Measurements from ENCODE around the gene NT5M. TPM values are rescaled to one million over a fixed set of nuclear protein-coding genes. Genes with fewer than 3 reads are reported as not detected.

NT5M gene
- total RNA-seq, 1 donor from 2014 or later, result 1.5 TPM

GRCh38 chr17:17393976-17394375, 90.8 kb downstream of the NT5M start:
- Mint-ChIP-seq H3K4me3 (ENCODE audit: unreplicated experiment) (no peak overlapping the region), H3K9me3 (ENCODE audit: unreplicated experiment) (peaks cover 2% of the 10 kb centered on the region), H3K27me3 (ENCODE audit: low read depth, unreplicated experiment) (peaks cover 15% of the 10 kb centered on the region), H3K4me1 (ENCODE audit: low read depth, unreplicated experiment) (peaks cover 3% of the 10 kb centered on the region), H3K36me3 (ENCODE audit: low read depth, unreplicated experiment) (no peaks in the 10 kb centered on the region), H3K27ac (ENCODE audit: unreplicated experiment) (no peak overlapping the region)
- DNase-seq (ENCODE audit: low read depth) (no peak), FAIRE-seq (no peak)
- no peak overlapping the region for H3K4me3 ChIP-seq (ENCODE audit: insufficient read depth, low read depth, low read length)
- no peak overlapping the region for H3K4me2 ChIP-seq (ENCODE audit: low read length)
- no peaks in the 10 kb centered on the region for H3K9me3 ChIP-seq (ENCODE audit: insufficient read depth, low read depth, low read length)
- H3K27ac ChIP-seq (ENCODE audit: low read depth, low read length), result no peak overlapping the region
- H3K79me2 ChIP-seq (ENCODE audit: insufficient read depth, low read length), result no peaks in the 10 kb centered on the region
- TF ChIP-seq EZH2 (IDR thresholded peaks at IDR 0.05; ENCODE audit: insufficient read depth, low read length) (no peak), CTCF (IDR thresholded peaks at IDR 0.05; ENCODE audit: insufficient read depth, low read depth, low read length) (no peak)
- H3K27me3 ChIP-seq (ENCODE audit: insufficient read depth, low read length), result no peaks in the 10 kb centered on the region
- no peaks in the 10 kb centered on the region for H3K36me3 ChIP-seq (ENCODE audit: insufficient read depth, low read length)
- H4K20me1 ChIP-seq (ENCODE audit: insufficient read depth, low read length), result no peaks in the 10 kb centered on the region
- H3K4me1 ChIP-seq (ENCODE audit: insufficient read depth, low read length), result no peaks in the 10 kb centered on the region
- no peak overlapping the region for H3K9ac ChIP-seq (ENCODE audit: low read length)
- no peak overlapping the region for H2AFZ ChIP-seq (ENCODE audit: low read depth, low read length)

- Mint-ChIP-seq H3K27ac (ENCODE audit: unreplicated experiment) (no peak overlapping the region), H3K4me3 (ENCODE audit: unreplicated experiment) (peak overlapping the region; percentile 69), H3K27me3 (ENCODE audit: low read depth, unreplicated experiment) (peaks cover 16% of the 10 kb centered on the region), H3K36me3 (ENCODE audit: low read depth, unreplicated experiment) (no peaks in the 10 kb centered on the region), H3K4me1 (ENCODE audit: low read depth, unreplicated experiment) (peaks cover 3% of the 10 kb centered on the region), H3K9me3 (ENCODE audit: unreplicated experiment) (peaks cover 2% of the 10 kb centered on the region)
- FAIRE-seq, result no peak
- Histone ChIP-seq H2AFZ (ENCODE audit: low read depth, low read length) (no peak overlapping the region), H3K27ac (ENCODE audit: low read depth, low read length) (no peak overlapping the region), H3K9me3 (ENCODE audit: insufficient read depth, low read depth, low read length) (no peaks in the 10 kb centered on the region), H3K79me2 (ENCODE audit: insufficient read depth, low read length) (no peaks in the 10 kb centered on the region), H3K27me3 (ENCODE audit: insufficient read depth, low read length) (no peaks in the 10 kb centered on the region), H3K4me1 (ENCODE audit: insufficient read depth, low read length) (no peaks in the 10 kb centered on the region), H3K4me2 (ENCODE audit: low read length) (no peak overlapping the region), H4K20me1 (ENCODE audit: insufficient read depth, low read length) (no peaks in the 10 kb centered on the region), H3K4me3 (ENCODE audit: insufficient read depth, low read depth, low read length) (no peak overlapping the region), H3K9ac (ENCODE audit: low read length) (no peak overlapping the region), H3K36me3 (ENCODE audit: insufficient read depth, low read length) (no peaks in the 10 kb centered on the region)
- no peak for TF ChIP-seq EZH2 (IDR thresholded peaks at IDR 0.05; ENCODE audit: insufficient read depth, low read length)
- TF ChIP-seq CTCF (IDR thresholded peaks at IDR 0.05; ENCODE audit: insufficient read depth, low read depth, low read length), result no peak
- no peak for DNase-seq (ENCODE audit: low read depth)
Observed at GRCh38 chr17:17394494-17394893, 91.3 kb downstream of the NT5M start.

GRCh38 chr17:17395246-17395802, 92.2 kb downstream of the NT5M start:
- no peak for FAIRE-seq
- Histone ChIP-seq H2AFZ (ENCODE audit: low read depth, low read length) (no peak overlapping the region), H3K27ac (ENCODE audit: low read depth, low read length) (no peak overlapping the region), H4K20me1 (ENCODE audit: insufficient read depth, low read length) (no peaks in the 10 kb centered on the region), H3K4me3 (ENCODE audit: insufficient read depth, low read depth, low read length) (no peak overlapping the region), H3K4me2 (ENCODE audit: low read length) (no peak overlapping the region), H3K4me1 (ENCODE audit: insufficient read depth, low read length) (no peaks in the 10 kb centered on the region), H3K27me3 (ENCODE audit: insufficient read depth, low read length) (no peaks in the 10 kb centered on the region), H3K9ac (ENCODE audit: low read length) (no peak overlapping the region), H3K36me3 (ENCODE audit: insufficient read depth, low read length) (no peaks in the 10 kb centered on the region), H3K79me2 (ENCODE audit: insufficient read depth, low read length) (no peaks in the 10 kb centered on the region), H3K9me3 (ENCODE audit: insufficient read depth, low read depth, low read length) (no peaks in the 10 kb centered on the region)
- Mint-ChIP-seq H3K4me1 (ENCODE audit: low read depth, unreplicated experiment) (peaks cover 3% of the 10 kb centered on the region), H3K4me3 (ENCODE audit: unreplicated experiment) (no peak overlapping the region), H3K27ac (ENCODE audit: unreplicated experiment) (no peak overlapping the region), H3K9me3 (ENCODE audit: unreplicated experiment) (peaks cover 2% of the 10 kb centered on the region), H3K36me3 (ENCODE audit: low read depth, unreplicated experiment) (no peaks in the 10 kb centered on the region), H3K27me3 (ENCODE audit: low read depth, unreplicated experiment) (peaks cover 22% of the 10 kb centered on the region)
- no peak for DNase-seq (ENCODE audit: low read depth)
- TF ChIP-seq EZH2 (IDR thresholded peaks at IDR 0.05; ENCODE audit: insufficient read depth, low read length) (no peak), CTCF (IDR thresholded peaks at IDR 0.05; ENCODE audit: insufficient read depth, low read depth, low read length) (no peak)

Data from astrocyte (in vitro differentiated cells and primary cell).